ENCODE data around the gene COA5.

DNA sequence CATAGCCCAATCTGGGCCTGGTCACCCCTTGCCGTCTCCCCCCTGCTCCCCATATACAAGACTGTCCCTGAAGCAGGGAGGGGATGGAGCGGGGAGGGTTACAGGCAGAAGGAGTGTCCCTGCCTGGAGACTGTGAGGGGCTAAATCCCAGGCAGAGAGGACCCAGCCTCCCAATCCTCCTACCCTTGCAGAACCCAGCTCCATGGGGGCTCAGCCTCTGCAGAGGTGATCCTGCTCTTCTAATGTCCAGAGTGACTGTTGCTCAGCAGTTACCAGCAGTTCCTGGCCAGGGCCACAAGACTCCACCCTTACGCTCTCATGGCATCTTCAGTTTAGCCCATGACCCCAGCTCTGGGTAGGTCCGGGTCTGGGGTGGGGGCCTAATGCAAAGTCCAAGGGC is 58.1 kb downstream of the COA5 start:
- TF ChIP-seq RAD21 (IDR thresholded peaks at IDR 0.05; ENCODE audit: low read depth) (no peak), SIN3A (IDR thresholded peaks at IDR 0.05; ENCODE audit: low read depth) (no peak), POLR2A (IDR thresholded peaks at IDR 0.05; ENCODE audit: borderline replicate concordance, extremely low read depth, insufficient read depth, insufficient read length) (no peak), YY1 (IDR thresholded peaks at IDR 0.05; ENCODE audit: extremely low read depth, insufficient replicate concordance, low read depth, low read length) (no peak), SP1 (IDR thresholded peaks at IDR 0.05; ENCODE audit: low read depth) (no peak), POLR2AphosphoS5 (IDR thresholded peaks at IDR 0.05; ENCODE audit: low read depth, low read length) (no peak)
- TF ChIP-seq, protein P1, sequence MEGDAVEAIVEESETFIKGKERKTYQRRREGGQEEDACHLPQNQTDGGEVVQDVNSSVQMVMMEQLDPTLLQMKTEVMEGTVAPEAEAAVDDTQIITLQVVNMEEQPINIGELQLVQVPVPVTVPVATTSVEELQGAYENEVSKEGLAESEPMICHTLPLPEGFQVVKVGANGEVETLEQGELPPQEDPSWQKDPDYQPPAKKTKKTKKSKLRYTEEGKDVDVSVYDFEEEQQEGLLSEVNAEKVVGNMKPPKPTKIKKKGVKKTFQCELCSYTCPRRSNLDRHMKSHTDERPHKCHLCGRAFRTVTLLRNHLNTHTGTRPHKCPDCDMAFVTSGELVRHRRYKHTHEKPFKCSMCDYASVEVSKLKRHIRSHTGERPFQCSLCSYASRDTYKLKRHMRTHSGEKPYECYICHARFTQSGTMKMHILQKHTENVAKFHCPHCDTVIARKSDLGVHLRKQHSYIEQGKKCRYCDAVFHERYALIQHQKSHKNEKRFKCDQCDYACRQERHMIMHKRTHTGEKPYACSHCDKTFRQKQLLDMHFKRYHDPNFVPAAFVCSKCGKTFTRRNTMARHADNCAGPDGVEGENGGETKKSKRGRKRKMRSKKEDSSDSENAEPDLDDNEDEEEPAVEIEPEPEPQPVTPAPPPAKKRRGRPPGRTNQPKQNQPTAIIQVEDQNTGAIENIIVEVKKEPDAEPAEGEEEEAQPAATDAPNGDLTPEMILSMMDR (IDR thresholded peaks at IDR 0.05 in 2 of 3, conservative IDR thresholded peaks at IDR 0.05 in 1 of 3; ENCODE audit: borderline replicate concordance in 1 of 3, insufficient read depth in 1 of 3, low read depth in 2 of 3, low read length in 2 of 3), result no peak
- TF ChIP-seq, protein P2, sequence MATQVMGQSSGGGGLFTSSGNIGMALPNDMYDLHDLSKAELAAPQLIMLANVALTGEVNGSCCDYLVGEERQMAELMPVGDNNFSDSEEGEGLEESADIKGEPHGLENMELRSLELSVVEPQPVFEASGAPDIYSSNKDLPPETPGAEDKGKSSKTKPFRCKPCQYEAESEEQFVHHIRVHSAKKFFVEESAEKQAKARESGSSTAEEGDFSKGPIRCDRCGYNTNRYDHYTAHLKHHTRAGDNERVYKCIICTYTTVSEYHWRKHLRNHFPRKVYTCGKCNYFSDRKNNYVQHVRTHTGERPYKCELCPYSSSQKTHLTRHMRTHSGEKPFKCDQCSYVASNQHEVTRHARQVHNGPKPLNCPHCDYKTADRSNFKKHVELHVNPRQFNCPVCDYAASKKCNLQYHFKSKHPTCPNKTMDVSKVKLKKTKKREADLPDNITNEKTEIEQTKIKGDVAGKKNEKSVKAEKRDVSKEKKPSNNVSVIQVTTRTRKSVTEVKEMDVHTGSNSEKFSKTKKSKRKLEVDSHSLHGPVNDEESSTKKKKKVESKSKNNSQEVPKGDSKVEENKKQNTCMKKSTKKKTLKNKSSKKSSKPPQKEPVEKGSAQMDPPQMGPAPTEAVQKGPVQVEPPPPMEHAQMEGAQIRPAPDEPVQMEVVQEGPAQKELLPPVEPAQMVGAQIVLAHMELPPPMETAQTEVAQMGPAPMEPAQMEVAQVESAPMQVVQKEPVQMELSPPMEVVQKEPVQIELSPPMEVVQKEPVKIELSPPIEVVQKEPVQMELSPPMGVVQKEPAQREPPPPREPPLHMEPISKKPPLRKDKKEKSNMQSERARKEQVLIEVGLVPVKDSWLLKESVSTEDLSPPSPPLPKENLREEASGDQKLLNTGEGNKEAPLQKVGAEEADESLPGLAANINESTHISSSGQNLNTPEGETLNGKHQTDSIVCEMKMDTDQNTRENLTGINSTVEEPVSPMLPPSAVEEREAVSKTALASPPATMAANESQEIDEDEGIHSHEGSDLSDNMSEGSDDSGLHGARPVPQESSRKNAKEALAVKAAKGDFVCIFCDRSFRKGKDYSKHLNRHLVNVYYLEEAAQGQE (IDR thresholded peaks at IDR 0.05; ENCODE audit: low read depth), result no peak
- TF ChIP-seq, protein P3, sequence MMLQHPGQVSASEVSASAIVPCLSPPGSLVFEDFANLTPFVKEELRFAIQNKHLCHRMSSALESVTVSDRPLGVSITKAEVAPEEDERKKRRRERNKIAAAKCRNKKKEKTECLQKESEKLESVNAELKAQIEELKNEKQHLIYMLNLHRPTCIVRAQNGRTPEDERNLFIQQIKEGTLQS (IDR thresholded peaks at IDR 0.05), result no peak

Data from HCT116 (cell line).